Central memory CD4-positive, alpha-beta T cell (primary cell): ENCODE data around the gene PLPPR1.

Experiments
- DNase-seq: peaks from one replicate; pipeline ENCODE4 v3.0.0; 2022

PLPPR1 gene

DNA sequence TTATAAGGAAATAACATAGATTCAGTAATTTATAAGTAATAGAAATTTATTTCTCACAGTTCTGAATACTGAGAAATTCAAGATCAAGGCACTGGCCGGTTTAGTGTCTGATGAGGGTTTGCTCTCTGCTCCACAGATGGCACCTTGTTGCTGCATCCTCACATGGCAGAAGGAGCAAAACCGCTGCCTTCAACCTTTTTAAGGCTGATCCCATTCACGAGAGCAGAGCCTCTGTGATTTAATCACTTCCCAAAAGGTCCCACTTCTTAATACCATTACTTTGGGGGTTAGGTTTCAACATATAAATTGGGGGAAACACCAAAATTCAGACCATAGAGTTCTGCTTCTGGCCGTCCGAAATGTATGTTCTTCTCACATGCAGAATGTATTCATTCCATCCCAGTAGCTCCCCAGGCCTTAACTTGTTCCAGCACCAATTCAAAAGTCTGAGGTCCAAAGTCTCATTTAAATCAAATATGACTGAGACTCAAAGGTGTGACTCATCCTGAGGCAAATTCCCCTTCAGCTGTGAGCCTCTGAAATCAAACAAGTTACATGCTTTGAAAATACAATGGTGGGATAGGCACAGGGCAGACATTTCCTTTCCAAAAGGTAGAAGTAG is 325.7 kb downstream of the PLPPR1 start:
- DNase-seq, result no peak

DNA sequence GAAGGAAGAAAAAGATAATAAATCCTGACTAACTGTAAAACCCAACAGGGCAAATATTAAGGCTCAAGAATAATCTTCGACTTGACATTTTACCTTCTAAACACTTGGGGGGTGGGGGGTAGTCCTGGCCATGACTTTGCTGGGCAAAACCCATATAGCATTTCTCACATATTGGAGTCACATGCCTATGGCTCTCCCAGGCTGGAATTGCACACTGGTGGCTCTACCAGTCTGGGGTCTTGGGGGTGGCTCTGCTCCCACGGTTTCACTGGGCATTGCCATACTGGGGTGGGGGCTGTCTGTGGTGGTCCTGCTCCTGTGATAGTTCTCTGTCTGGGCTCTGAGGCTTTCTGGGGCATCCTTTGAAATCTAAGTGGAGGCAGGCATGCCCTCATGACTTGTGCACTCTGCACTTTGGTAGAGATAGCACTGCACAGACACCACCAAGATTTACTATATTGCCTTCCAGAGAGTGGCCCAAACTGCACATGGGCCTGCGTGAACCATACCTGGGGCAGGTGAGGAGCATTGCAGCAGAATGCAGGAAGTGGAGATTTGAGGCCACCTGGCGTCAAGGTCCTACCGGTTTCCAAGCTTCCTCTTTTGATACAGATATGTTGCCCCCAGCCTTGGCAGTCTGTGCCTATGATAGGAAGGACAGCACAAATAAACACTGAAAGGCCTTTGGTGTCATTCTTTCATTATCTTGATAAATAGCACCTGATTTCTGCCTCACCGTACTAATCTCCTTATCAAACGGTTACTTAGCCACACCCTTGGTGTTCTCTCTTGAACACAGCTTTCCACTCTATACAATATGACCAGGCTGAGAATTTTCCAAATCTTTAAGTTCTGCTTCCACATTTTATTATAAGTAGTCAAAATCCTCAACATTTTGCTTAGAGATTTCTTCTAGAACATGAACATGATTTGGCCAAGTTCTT is 326.5 kb downstream of the PLPPR1 start:
- DNase-seq, result no peak

DNA sequence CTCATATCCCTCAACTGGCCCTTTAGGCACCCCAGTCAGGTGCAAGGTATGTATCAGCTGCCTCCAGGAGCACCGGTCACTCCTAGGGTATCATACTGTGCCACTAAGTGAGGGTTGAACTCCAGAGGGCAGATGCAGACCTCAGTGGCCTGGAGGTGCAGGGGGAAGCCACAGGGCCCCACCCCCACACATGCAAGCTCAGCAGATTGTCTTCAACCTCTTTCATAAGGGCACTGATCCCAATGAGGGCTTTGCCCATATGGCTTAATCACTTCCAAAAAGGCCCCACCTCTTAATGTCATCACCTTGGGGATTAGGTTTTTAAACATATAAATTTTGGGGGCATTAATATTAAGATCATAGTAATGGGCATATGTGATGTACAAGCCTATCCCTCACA is 328.1 kb downstream of the PLPPR1 start:
- no peak for DNase-seq

DNA sequence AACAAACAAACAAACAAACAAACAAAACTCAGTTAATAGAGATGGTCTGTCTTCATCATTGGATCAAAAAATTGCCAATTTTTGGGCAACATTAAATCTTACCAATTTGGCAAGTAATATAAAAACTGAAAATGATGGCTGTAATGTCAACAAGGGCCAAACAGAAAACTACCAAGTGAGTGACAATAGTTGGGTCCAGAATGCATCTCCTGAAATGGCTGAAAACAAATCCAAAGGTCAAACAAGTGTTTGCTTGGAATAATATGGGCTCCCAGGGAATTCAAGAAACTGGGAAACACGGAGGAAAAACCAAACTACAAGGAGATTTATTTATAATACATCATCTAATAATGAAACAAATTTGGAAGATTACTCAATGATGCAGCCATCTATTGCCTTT is 331.2 kb downstream of the PLPPR1 start:
- DNase-seq, result no peak

DNA sequence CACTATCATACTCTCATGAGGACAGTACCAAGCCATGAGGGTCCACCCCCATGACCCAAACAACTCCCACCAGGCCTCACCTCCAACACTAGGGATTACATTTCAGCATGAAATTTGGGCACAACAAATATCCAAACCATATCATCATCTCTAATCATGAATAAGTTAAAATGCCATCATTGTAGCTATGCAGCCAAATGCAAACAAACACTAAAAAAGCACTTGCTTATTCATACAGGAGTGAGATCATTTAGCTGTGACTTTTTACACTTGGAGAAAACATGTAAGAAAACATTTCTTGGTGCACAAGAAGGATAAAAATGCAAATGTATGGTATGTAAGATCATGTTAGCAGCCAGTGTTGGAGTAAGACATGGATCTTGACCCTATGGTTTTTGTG is 332.1 kb downstream of the PLPPR1 start:
- no peak for DNase-seq

DNA sequence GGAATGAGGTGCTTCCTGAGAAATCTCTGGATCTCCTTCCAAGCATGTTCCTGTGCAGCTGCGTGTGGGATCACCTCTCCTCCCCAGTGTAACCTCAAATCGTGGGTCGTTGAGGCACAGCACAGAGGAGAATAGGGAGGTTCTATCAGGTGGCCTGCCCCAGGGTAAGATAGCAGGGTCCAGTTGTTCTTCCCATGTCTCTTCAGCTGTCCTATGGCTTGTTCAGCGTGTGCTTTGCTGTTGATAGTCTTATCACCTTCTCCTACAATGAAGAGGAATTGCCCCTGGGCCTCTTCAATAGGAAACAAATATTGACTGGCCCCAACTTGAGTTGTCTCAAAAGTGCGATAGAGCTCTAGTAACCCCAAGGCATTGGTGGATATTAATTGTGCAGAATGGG is 333.9 kb downstream of the PLPPR1 start:
- DNase-seq, result no peak

DNA sequence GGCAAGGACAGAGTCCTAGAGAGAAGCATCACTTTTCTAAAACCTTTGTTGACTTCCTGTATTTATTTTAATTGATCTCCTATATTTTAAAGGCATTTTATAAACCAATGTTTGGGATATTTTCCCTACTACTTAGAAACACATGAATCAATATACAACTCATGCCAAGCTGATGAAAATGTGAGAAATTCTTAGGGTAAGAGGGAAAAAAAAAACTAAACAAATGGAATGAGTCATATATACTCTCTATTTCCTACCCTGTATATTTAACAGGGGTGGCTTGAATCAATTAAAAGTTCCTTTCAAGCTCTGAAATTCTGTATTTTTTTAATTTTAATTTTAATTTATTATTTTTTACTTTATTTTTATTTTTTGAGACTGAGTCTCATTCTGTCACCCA is 336.7 kb downstream of the PLPPR1 start:
- DNase-seq, result no peak

DNA sequence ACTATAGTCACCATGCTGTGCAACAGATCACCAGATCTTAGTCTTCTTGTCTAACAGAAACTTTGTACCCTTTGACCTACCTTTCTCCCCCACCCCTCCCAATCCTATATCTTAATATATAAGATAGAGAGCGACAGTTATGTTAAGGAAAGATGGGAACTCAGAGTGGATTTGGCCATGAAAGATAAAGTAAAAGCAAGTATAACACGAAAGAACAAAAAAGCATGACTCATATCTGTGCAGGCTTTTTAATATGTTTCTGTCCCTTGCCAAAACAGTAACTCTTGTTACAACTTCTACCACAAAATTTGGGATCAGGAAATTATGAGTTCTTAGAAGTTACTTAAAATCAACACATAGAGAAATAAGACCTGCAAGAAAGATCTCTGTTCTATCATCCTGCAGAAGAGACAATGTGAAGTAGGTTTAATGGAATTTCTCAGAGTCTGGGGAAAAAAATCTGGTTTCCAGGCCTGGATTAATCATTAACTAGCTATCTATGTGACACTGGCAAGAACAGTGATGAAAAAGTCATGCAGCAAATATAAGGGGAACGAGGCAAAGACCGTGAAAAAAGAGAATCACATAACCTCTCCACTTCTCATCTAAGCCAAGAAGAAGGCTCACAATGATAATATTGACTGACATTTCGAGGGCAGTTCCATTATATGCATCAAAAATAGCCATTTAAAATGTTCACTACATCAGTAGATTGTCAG is 337.7 kb downstream of the PLPPR1 start:
- no peak for DNase-seq

DNA sequence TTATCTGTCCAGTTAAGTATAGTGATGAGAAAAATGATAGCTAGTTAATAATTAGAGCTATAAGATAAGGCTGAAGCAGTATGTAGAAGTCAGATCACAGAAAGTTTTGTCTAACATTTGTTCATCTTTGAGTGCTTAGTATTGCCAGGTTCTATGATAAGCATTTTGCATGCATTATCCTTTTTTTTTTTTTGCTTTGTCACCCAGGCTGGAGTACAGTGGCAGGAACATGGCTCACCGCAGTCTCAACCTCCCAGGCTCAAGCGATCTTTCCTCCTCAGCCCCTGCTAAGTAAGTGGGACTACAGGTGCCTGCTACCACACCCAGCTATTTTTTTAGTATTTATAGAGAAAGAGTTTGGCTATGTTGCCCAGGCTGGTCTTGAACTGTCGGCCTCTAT is 338.8 kb downstream of the PLPPR1 start:
- no peak for DNase-seq

DNA sequence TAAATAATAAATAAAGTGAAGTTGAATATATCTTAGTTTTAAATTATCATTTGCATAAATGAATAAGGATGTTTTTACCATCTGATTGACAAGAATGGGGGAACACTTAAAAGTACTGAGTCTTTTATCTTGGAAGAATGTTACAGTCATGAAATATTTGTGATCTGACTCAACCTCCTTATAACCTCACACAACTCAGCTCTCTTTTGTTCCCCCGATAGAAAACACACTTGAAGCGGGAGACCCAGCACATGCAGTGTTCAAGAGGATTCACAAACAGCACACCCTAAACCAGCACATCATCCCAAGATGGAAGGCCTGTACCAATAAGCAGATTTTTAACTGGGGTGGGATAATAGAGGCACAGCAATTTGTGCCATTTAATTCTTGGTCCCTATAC is 340.8 kb downstream of the PLPPR1 start:
- DNase-seq, result no peak

DNA sequence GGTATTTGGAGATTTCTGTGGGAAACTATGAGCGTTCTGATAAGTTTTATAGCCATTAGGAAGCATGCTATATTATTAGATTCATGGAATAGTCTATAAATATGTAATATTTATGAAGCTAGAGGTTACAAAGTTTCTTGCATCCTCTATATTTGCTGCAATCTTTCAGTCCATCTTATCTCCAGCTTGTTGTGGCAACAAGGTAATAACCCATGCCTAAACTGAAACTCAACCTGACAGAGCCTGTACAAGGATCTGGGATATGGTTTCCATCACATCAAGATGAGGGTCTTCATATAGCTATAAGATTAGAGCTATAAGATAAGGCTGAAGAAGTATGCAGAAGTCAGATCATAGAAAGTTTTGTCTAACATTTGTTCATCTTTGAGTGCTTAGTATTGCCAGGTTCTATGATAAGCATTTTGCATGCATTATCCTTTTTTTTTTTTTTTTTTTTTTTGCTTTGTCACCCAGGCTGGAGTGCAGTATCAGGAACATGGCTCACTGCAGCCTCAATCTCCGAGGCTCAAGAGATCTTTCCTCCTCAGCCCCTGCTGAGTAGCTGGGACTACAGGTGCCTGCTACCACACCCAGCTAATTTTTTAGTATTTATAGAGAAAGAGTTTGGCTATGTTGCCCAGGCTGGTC is 341.5 kb downstream of the PLPPR1 start:
- DNase-seq, result no peak

DNA sequence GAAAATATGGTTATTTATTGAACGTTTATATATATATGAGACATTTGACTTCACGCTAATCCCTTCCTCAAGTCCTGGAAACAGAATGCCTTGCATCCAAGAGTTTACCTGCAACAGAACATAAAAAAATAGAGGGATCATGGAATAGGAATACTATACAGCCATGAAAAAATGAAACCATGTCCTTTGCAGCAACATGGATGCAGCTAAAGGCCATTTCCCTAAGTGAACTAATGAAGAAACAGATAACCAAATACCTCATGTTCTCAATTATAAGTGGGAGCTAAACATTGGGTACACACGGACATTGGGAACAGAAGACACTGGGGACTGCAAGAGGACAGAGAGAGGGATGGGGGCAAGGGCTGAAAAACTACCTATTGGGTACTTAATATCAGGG is 343.3 kb downstream of the PLPPR1 start:
- no peak for DNase-seq

DNA sequence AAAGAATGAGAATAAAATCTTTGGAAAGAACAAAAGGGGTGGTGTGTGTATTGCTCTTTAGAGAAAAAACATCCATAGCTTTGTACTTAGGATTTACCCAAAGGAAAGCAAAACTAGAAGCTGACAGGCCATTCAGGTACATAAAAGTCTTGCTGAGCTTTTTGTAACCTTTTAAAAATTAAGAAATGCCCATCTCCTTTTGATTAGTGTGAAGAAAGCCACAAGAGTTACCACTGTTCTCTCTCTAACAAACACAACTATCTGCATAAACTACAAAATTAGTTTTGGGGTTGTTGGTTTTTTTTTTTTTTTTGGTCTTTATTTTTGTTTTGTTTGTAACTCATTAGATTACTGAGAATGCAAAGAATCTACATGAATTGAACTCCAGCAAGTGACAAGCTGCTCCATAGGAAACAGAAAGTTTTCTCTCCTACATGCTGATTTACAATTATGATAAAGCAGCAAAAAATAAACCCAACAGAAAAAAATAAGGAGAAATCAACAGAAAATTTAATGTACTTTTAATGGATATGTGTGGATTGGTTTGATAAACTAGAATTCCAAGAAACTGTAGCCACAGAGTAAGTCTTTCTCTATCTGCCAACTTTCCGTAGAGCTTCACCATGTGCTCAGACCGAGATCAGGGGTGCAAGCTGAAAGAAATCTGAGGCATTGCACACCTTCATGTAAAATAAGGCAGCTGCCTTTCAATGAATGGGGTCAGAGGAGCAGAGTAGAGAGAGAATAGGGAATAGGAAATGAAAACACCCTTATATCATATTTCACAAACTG is 344.0 kb downstream of the PLPPR1 start:
- DNase-seq, result no peak
